ENCODE data around the gene NXPH1.

GRCh38 chr7:8389593-8390261 is 43.7 kb upstream of the NXPH1 start:
- TF ChIP-seq CTCF (conservative IDR thresholded peaks at IDR 0.05; ENCODE audit: low read depth, low read length) (no peak), EZH2 (IDR thresholded peaks at IDR 0.05; ENCODE audit: borderline replicate concordance, low read depth, low read length, poor library complexity, severe bottlenecking) (no peak)

Data from A673 (cell line).